HL-60 (cell line): Measurements from ENCODE around the gene RNF169.

Source experiments
- DNase-seq, 2 experiments: peaks; one replicate each; pipeline ENCODE4 v3.0.0-alpha.2; 2010 to 2020; ENCODE audit warnings: low read depth in 1 of 2, low spot score in 1 of 2
- H3K27ac ChIP-seq: fragments of 250-450 bp; sonication (Bioruptor Pico); replicated peaks from 2 replicates; pipeline ENCODE4 v1.5.1; 2020; ENCODE audit warnings: mild to moderate bottlenecking, moderate library complexity
- H3K27me3 ChIP-seq: fragments of 250-450 bp; sonication (Bioruptor Pico); 2 replicates; pipeline ENCODE4 v1.5.1; 2021; ENCODE audit warnings: mild to moderate bottlenecking, moderate library complexity; ENCODE audit not compliant: insufficient read depth, poor library complexity, severe bottlenecking
- H3K4me3 ChIP-seq: replicated peaks from 2 replicates; pipeline ENCODE4 v1.5.1; 2011; ENCODE audit warnings: mild to moderate bottlenecking, control low read depth, low read length; ENCODE audit not compliant: insufficient read depth
- CTCF ChIP-seq: IDR thresholded peaks from one replicate; pipeline ENCODE4 v1.5.1; 2011; ENCODE audit warnings: low read length, control low read depth, inconsistent platforms; ENCODE audit not compliant: insufficient read depth
- GABPA ChIP-seq: IDR thresholded peaks from 2 replicates; pipeline ENCODE4 v1.6.1; 2012; ENCODE audit warnings: low read depth
- POLR2AphosphoS5 ChIP-seq: IDR thresholded peaks from 2 replicates; pipeline ENCODE4 v1.6.1; 2012; ENCODE audit warnings: low read depth
- REST ChIP-seq: IDR thresholded peaks from 2 replicates; pipeline ENCODE4 v1.6.1; 2012; ENCODE audit warnings: low read depth; ENCODE audit not compliant: insufficient replicate concordance
- SPI1 ChIP-seq: IDR thresholded peaks from 2 replicates; pipeline ENCODE4 v1.6.1; 2012; ENCODE audit warnings: low read depth, mild to moderate bottlenecking, borderline replicate concordance

The RNF169 gene

GRCh38 chr11:74770456-74770855 is 21.8 kb downstream of the RNF169 start:
- Histone ChIP-seq H3K27me3 (no peaks in the 10 kb centered on the region), H3K4me3 (no peak overlapping the region), H3K27ac (no peak overlapping the region)
- no peak for TF ChIP-seq GABPA
- TF ChIP-seq SPI1, result no peak
- no peak for TF ChIP-seq CTCF
- TF ChIP-seq REST, result no peak
- DNase-seq, result no peak

GRCh38 chr11:74771139-74771538 is 22.5 kb downstream of the RNF169 start:
- Histone ChIP-seq H3K4me3 (no peak overlapping the region), H3K27me3 (no peaks in the 10 kb centered on the region), H3K27ac (no peak overlapping the region)
- no peak for TF ChIP-seq REST
- TF ChIP-seq GABPA, result no peak
- TF ChIP-seq POLR2AphosphoS5, result no peak
- no peak for TF ChIP-seq CTCF
- no peak for TF ChIP-seq SPI1
- no peak for DNase-seq

- TF ChIP-seq SPI1 (no peak), REST (no peak), CTCF (no peak), POLR2AphosphoS5 (no peak)
- Histone ChIP-seq H3K4me3 (no peak overlapping the region), H3K27me3 (no peaks in the 10 kb centered on the region), H3K27ac (no peak overlapping the region)
- no peak for DNase-seq
Observed at GRCh38 chr11:74773476-74773875, 24.8 kb downstream of the RNF169 start.
